Keratinocyte (primary cell): ENCODE results near the gene MAPK12. TPM values are rescaled to one million over a fixed set of nuclear protein-coding genes. Genes with fewer than 3 reads are reported as not detected.

ENCODE experiments used
- DNase-seq: peaks from one replicate; pipeline ENCODE4 v3.0.0-alpha.2; 2011; ENCODE audit warnings: low read depth, missing footprints, low spot score
- FAIRE-seq: peaks from 2 replicates; lab custom pipeline; 2011; peaks lifted over from hg19 to GRCh38; lab: Jason Lieb, UNC
- H2AFZ ChIP-seq: 2 replicates; pipeline ENCODE4 v1.6.0; 2012; ENCODE audit warnings: low read length, control low read depth, inconsistent platforms; ENCODE audit not compliant: control insufficient read depth
- H3K27ac ChIP-seq: 2 replicates; pipeline ENCODE4 v1.5.1; 2011; ENCODE audit warnings: low read length; ENCODE audit not compliant: control insufficient read depth, insufficient read depth
- H3K27me3 ChIP-seq: 3 replicates; pipeline ENCODE4 v1.6.0; 2011; ENCODE audit warnings: low read length; ENCODE audit not compliant: control insufficient read depth, insufficient read depth; ENCODE audit errors: extremely low read depth
- H3K36me3 ChIP-seq, 2 experiments: 2 replicates in 1 of 2; 3 replicates in 1 of 2; pipeline ENCODE4 v1.5.1; 2011; ENCODE audit warnings: low read length in 2 of 2, mild to moderate bottlenecking in 1 of 2; ENCODE audit not compliant: control insufficient read depth in 2 of 2, insufficient read depth in 2 of 2; ENCODE audit errors: extremely low read depth in 1 of 2
- H3K4me1 ChIP-seq: 3 replicates; pipeline ENCODE4 v1.5.1; 2011; ENCODE audit warnings: low read length; ENCODE audit not compliant: control insufficient read depth, insufficient read depth; ENCODE audit errors: extremely low read depth
- H3K4me2 ChIP-seq: 3 replicates; pipeline ENCODE4 v1.6.0; 2011; ENCODE audit warnings: low read depth, low read length; ENCODE audit not compliant: control insufficient read depth, insufficient read depth; ENCODE audit errors: extremely low read depth
- H3K4me3 ChIP-seq, 3 experiments: fragments of 200-600 bp in 1 of 3; sonication (generic) in 1 of 3; 2 replicates in 2 of 3; 3 replicates in 1 of 3; pipeline ENCODE4 v1.5.1; 2011 to 2016; ENCODE audit warnings: low read length in 3 of 3, mild to moderate bottlenecking in 3 of 3, control low read depth in 2 of 3, inconsistent platforms in 1 of 3, low read depth in 1 of 3, mixed read lengths in 1 of 3, mixed run types in 1 of 3, moderate library complexity in 1 of 3; ENCODE audit not compliant: control insufficient read depth in 2 of 3, insufficient read depth in 2 of 3; ENCODE audit errors: extremely low read depth in 1 of 3
- H3K79me2 ChIP-seq: 2 replicates; pipeline ENCODE4 v1.6.0; 2012; ENCODE audit warnings: low read length; ENCODE audit not compliant: control insufficient read depth, insufficient read depth
- H3K9ac ChIP-seq: 3 replicates; pipeline ENCODE4 v1.6.0; 2011; ENCODE audit warnings: low read length; ENCODE audit not compliant: control insufficient read depth, insufficient read depth; ENCODE audit errors: extremely low read depth
- H3K9me1 ChIP-seq: 3 replicates; pipeline ENCODE4 v1.6.0; 2011; ENCODE audit warnings: low read length; ENCODE audit not compliant: control insufficient read depth, insufficient read depth; ENCODE audit errors: extremely low read depth
- H3K9me3 ChIP-seq: 2 replicates; pipeline ENCODE4 v1.5.1; 2012; ENCODE audit warnings: low read depth, low read length; ENCODE audit not compliant: control insufficient read depth
- H4K20me1 ChIP-seq: 3 replicates; pipeline ENCODE4 v1.6.0; 2011; ENCODE audit warnings: low read length; ENCODE audit not compliant: control insufficient read depth, insufficient read depth; ENCODE audit errors: extremely low read depth
- EZH2 ChIP-seq: IDR thresholded peaks from one replicate; pipeline ENCODE4 v1.6.1; 2012; ENCODE audit warnings: inconsistent platforms, mild to moderate bottlenecking, low read length, moderate library complexity
- dilution Hi-C: fragments of 300-500 bp; cut with MboI; formaldehyde crosslinking; loops from one replicate; pipeline ENCODE4 v1.7.0; 2020; ENCODE audit warnings: low sequenced_read_pairs; ENCODE audit not compliant: extremely low pct_ligation_motif_present
- polyA minus RNA-seq, 3 experiments: library from RNA; depleted of rRNA, polyadenylated mRNA; stranded (reverse); fragments of >200 nt; gene quantifications; 1 replicate in 1 of 3; 2 replicates in 1 of 3; 3 replicates in 1 of 3; pipeline ENCODE4 v1.2.3, GENCODE V29; 2011
- polyA plus RNA-seq, 5 experiments: library from polyadenylated mRNA; depleted of rRNA in 3 of 5; stranded (reverse) in 3 of 5; stranded (forward) in 1 of 5; unstranded in 1 of 5; fragments of >200 nt; gene quantifications; 1 replicate in 1 of 5; 2 replicates in 3 of 5; 3 replicates in 1 of 5; pipeline versions ENCODE4 v1.2.1 to v1.2.3, GENCODE V29; 2011 to 2012; ENCODE audit warnings: missing spikeins in 2 of 5, low read depth in 1 of 5, low replicate concordance in 1 of 5
- TF ChIP-seq, protein P1 (sequence below), 3 experiments: IDR thresholded peaks in 1 of 3; conservative IDR thresholded peaks in 1 of 3; optimal IDR thresholded peaks in 1 of 3; 2 replicates in 2 of 3; 3 replicates in 1 of 3; pipeline versions ENCODE3 to v1.5.1; 2011; ENCODE audit warnings: low read length in 3 of 3, mild to moderate bottlenecking in 3 of 3, moderate library complexity in 2 of 3, control low read depth in 1 of 3, inconsistent platforms in 1 of 3; ENCODE audit not compliant: insufficient read depth in 2 of 3; ENCODE audit errors: extremely low read depth in 1 of 3

Gene MAPK12
- polyA plus RNA-seq (10.1 to 17.9 TPM (median 11.1 TPM) in 3 replicates), polyA minus RNA-seq (10.4 to 14.4 TPM (median 13.0 TPM) in 3 replicates)
- 5.9 TPM for polyA plus RNA-seq (2011; ENCODE audit: low read depth)
- 6.1 and 11.8 TPM in 2 replicates for polyA plus RNA-seq (2011; cell fraction: cytosol; rRNA removed)
- 41.3 and 53.1 TPM in 2 replicates for polyA plus RNA-seq (2011; cell fraction: nucleus; rRNA removed)
- polyA plus RNA-seq (2012; ENCODE audit: low replicate concordance), result 4.9 and 11.0 TPM in 2 replicates
- polyA minus RNA-seq (2011; cell fraction: cytosol; rRNA and poly(A)+ RNA removed), result 17.8 TPM
- polyA minus RNA-seq (2011; cell fraction: nucleus; rRNA and poly(A)+ RNA removed), result 16.7 and 19.8 TPM in 2 replicates

DNA sequence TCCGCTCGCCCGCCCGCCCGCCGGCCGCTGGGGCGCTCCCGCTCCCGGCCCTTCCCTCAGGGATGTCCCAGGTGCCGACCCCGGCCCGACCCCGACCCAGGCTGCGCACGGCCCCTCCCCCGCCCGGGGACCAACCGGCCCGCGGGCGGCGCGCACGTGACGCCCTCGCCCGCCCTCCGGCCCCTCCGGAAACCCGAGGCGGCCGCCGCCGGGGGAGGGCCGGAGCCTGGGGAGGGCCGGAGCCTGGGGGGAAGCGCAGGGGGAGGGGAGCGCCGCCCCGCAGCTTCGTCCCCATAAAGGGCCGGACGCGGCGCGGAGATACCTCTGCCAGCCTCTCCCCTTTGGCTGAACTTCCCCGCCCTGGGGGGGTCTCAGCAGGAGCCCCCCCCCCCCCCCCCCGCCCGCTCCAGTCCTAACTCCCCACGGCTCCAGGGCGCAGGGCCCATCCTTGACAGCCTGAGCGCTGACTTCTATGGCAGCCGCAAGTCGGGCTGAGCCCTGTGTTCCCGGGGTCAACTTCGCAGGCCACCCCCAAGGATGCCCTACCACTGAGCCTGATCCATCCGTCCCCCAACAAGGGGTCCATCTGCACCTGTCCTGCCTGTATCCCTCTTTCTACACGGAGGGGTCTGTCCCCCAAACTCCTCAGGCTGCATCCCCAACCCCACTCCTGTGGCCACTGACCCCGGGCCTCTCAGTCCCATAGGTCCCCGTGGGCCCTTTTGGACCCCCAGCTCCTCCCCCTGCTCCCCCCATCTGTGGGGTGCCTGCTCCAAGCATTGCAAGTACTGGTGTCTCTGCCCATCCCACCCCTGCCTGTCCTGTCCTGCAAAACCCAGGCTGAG, at the start of gene MAPK12:
MAPK12 (minus strand) TSS at position 69 of the 845 bp plus-strand sequence. CDS start 174 bp downstream, outside the sequence.
- H3K27ac ChIP-seq, result no peak within 1 kb of the TSS

DNA sequence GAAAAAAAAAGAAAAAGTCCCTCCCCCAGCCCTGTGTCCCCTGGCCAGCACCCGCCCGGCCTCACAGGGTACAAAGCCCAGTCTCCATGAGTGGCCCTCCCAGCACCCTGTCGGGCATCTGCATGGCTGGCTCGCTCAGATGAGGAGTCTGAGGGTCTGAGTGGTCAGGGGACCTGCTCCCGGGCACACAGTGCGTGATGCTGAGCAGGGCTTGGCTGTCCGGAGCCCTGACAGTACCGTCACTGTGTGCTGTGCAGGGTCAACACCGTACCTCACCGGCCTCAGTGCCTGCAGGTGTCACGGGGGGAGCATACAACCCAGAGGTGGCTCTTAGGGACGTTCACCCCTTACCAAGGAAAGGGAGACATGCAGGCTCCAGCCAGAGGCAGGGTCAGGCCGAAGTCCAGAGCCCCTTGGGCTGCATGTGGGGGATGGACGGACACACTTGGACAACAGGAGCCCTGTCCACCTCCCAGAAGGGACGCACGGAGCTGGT, 49.5 kb upstream of the MAPK12 start:
- H3K27me3 ChIP-seq, result peaks cover 13% of the 10 kb centered on the region
- FAIRE-seq (no peak), DNase-seq (no peak)
- TF ChIP-seq EZH2, result no peak
- TF ChIP-seq, protein P1, sequence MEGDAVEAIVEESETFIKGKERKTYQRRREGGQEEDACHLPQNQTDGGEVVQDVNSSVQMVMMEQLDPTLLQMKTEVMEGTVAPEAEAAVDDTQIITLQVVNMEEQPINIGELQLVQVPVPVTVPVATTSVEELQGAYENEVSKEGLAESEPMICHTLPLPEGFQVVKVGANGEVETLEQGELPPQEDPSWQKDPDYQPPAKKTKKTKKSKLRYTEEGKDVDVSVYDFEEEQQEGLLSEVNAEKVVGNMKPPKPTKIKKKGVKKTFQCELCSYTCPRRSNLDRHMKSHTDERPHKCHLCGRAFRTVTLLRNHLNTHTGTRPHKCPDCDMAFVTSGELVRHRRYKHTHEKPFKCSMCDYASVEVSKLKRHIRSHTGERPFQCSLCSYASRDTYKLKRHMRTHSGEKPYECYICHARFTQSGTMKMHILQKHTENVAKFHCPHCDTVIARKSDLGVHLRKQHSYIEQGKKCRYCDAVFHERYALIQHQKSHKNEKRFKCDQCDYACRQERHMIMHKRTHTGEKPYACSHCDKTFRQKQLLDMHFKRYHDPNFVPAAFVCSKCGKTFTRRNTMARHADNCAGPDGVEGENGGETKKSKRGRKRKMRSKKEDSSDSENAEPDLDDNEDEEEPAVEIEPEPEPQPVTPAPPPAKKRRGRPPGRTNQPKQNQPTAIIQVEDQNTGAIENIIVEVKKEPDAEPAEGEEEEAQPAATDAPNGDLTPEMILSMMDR (optimal IDR thresholded peaks at IDR 0.05 in 1 of 3, IDR thresholded peaks at IDR 0.05 in 1 of 3, conservative IDR thresholded peaks at IDR 0.05 in 1 of 3; ENCODE audit: extremely low read depth in 1 of 3, insufficient read depth in 2 of 3, low read length in 3 of 3), result no peak
- H3K27ac ChIP-seq, result no peak overlapping the region
- H3K9me1 ChIP-seq, result no peaks in the 10 kb centered on the region
- no peaks in the 10 kb centered on the region for H3K9me3 ChIP-seq
- no peak overlapping the region for H3K4me2 ChIP-seq
- dilution Hi-C loops, result no loop called here
- no peaks in the 10 kb centered on the region for H4K20me1 ChIP-seq
- H3K9ac ChIP-seq, result no peak overlapping the region
- peaks cover 8% of the 10 kb centered on the region for H3K79me2 ChIP-seq
- peaks cover 2% of the 10 kb centered on the region for H3K4me1 ChIP-seq
- no peaks in the 10 kb centered on the region for H3K36me3 ChIP-seq
- H2AFZ ChIP-seq, result no peak overlapping the region
- no peak overlapping the region for H3K4me3 ChIP-seq

More for the DNA sequence above, at the start of gene MAPK12:
- DNase-seq (no peak), FAIRE-seq (no peak)
- Histone ChIP-seq H3K9me1 (no peaks in the 10 kb centered on the region), H3K4me3 (peak within 1 kb of the TSS; percentile 29 to 57 (median 42)), H3K36me3 (peaks cover 0 to 2% of the 10 kb centered on the region in 2 experiments), H3K9me3 (no peaks in the 10 kb centered on the region), H3K9ac (peak within 1 kb of the TSS; percentile 62), H3K4me2 (peak within 1 kb of the TSS; percentile 63), H2AFZ (peak within 1 kb of the TSS; percentile 53), H3K27me3 (no peaks in the 10 kb centered on the region), H3K4me1 (peaks cover 14% of the 10 kb centered on the region), H3K79me2 (no peaks in the 10 kb centered on the region), H4K20me1 (no peaks in the 10 kb centered on the region)
- dilution Hi-C loops, result no loop called here
- TF ChIP-seq, protein P1 (optimal IDR thresholded peaks at IDR 0.05 in 1 of 3, IDR thresholded peaks at IDR 0.05 in 1 of 3, conservative IDR thresholded peaks at IDR 0.05 in 1 of 3; ENCODE audit: extremely low read depth in 1 of 3, insufficient read depth in 2 of 3, low read length in 3 of 3), result no peak
- TF ChIP-seq EZH2, result no peak
